Muscle of leg (tissue), 11 donors: ENCODE results near the gene GRM1. TPM values are rescaled to one million over a fixed set of nuclear protein-coding genes. Genes with fewer than 3 reads are reported as not detected.

Experiments
- DNase-seq: peaks from one replicate; pipeline ENCODE4 v3.0.0; 2013
- H3K27ac ChIP-seq: one replicate; pipeline ENCODE4 v1.5.1; 2013; ENCODE audit warnings: mild to moderate bottlenecking, low read length, control low read depth
- H3K27me3 ChIP-seq: one replicate; pipeline ENCODE4 v1.6.1; 2013; ENCODE audit warnings: low read length; ENCODE audit not compliant: control insufficient read depth, insufficient read depth
- H3K36me3 ChIP-seq: one replicate; pipeline ENCODE4 v1.6.1; 2013; ENCODE audit warnings: low read length; ENCODE audit not compliant: control insufficient read depth, insufficient read depth
- H3K4me1 ChIP-seq: one replicate; pipeline ENCODE4 v1.6.1; 2013; ENCODE audit warnings: low read length; ENCODE audit not compliant: control insufficient read depth, insufficient read depth
- H3K4me3 ChIP-seq: one replicate; pipeline ENCODE4 v1.5.1; 2013; ENCODE audit warnings: low read length, control low read depth
- H3K9me3 ChIP-seq: replicated peaks from 2 replicates; pipeline ENCODE4 v1.6.1; 2013; ENCODE audit warnings: low read depth, low read length; ENCODE audit not compliant: control insufficient read depth
- WGBS: methylation state at CpG from one replicate; pipeline ENCODE4 v1.1.5; 2013; ENCODE audit warnings: missing lambda C conversion rate; ENCODE audit not compliant: insufficient coverage; 5-methylcytosine and 5-hydroxymethylcytosine counted together
- polyA plus RNA-seq, 8 donors: library from polyadenylated mRNA; unstranded; fragments of 120-200 nt; gene quantifications; one replicate each; pipeline versions ENCODE4 v1.2.1 to v1.2.3, GENCODE V29; 2013; ENCODE audit warnings: inconsistent platforms in 1 of 8, low replicate concordance in 1 of 8; ENCODE audit not compliant: insufficient read length in 8 of 8, insufficient read depth in 1 of 8
- total RNA-seq: library from RNA; stranded (reverse); fragments of 120-200 nt; gene quantifications from one replicate; pipeline ENCODE4 v1.2.4, GENCODE V29; 2013

GRM1 gene
- total and polyA plus RNA-seq, 9 donors: 0.05 to 0.18 (median 0.09) TPM

- 73% methylated on average over 1 of the region's 1 CpG for WGBS
- no peak for DNase-seq
Measured at GRCh38 chr6:146287691-146288369, 259.0 kb downstream of the GRM1 start.

DNA sequence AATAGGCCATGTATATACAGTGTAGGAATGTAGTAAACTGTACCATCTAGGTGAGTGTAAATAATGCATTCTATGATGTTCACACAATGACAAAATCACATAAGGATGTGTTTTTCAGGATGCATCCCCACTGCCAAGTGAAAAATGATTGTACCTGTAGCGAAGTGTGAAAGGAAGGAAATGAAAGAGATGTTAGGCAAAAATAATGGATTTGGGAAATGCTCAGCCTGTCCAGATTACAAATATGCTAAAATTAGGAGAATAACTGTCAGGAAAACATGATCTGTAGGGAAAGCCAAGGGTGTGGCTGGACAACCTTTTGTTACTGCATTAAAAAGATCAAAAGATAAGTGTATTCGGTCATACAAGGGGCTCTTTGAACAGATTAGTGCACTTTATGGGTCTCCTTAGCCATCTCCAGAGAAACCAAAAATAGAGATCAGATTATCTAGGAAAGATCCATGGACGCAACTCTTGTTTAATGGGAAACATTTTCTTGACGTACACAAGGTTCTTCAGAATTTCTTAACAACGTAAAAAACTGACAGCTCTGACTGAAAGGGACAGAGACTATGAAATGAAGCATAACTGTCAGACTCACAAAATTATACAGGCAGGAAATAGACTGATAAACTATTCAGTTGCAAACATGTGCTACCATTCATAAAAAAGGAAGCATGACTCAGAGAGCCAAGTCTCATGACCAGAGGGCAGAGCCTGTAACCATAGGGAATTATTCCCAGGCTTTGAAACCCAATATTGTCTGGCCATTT, 261.1 kb downstream of the GRM1 start:
- no peak overlapping the region for H3K4me3 ChIP-seq
- no peak overlapping the region for H3K27ac ChIP-seq
- 90% methylated on average over 2 of the region's 5 CpGs for whole genome bisulfite sequencing
- H3K27me3 ChIP-seq: no peaks in the 10 kb centered on the region
- peak; percentile 53 for DNase-seq
- H3K9me3 ChIP-seq: no peaks in the 10 kb centered on the region
- H3K36me3 ChIP-seq: no peaks in the 10 kb centered on the region
- H3K4me1 ChIP-seq: no peaks in the 10 kb centered on the region

More at GRCh38 chr6:146287691-146288369, 259.0 kb downstream of the GRM1 start:
- no peak overlapping the region for H3K4me3 ChIP-seq
- H3K36me3 ChIP-seq: no peaks in the 10 kb centered on the region
- no peaks in the 10 kb centered on the region for H3K4me1 ChIP-seq
- no peaks in the 10 kb centered on the region for H3K27me3 ChIP-seq
- H3K9me3 ChIP-seq: no peaks in the 10 kb centered on the region
- H3K27ac ChIP-seq: no peak overlapping the region

GRCh38 chr6:146290589-146290901, 261.7 kb downstream of the GRM1 start:
- no peaks in the 10 kb centered on the region for H3K27me3 ChIP-seq
- H3K36me3 ChIP-seq: no peaks in the 10 kb centered on the region
- H3K4me3 ChIP-seq: no peak overlapping the region
- H3K9me3 ChIP-seq: no peaks in the 10 kb centered on the region
- no peak for DNase-seq
- H3K27ac ChIP-seq: no peak overlapping the region
- no CpG with 5 or more reads among the region's 2 CpGs for WGBS
- no peaks in the 10 kb centered on the region for H3K4me1 ChIP-seq

DNA sequence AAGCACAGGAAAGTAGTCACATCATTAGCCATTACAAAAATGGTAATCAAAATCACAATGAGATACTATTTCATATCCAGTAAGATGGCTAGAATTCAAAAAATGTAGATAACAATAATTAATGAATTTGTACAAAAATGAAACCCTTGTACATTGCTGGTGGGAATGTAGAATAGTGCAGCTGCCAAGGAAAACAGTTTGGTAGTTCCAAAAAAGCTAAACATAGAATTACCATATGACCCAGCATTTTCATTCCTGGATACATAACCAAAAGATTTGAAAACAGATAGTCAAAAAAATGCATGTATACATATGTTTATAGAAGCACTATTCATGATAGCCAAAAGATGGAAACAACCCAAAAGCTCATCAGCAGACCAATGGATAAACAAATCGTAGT, 263.6 kb downstream of the GRM1 start:
- H3K27me3 ChIP-seq: no peaks in the 10 kb centered on the region
- no peak for DNase-seq
- H3K4me3 ChIP-seq: no peak overlapping the region
- no CpG with 5 or more reads among the region's 1 CpG for WGBS
- H3K36me3 ChIP-seq: no peaks in the 10 kb centered on the region
- no peaks in the 10 kb centered on the region for H3K9me3 ChIP-seq
- no peaks in the 10 kb centered on the region for H3K4me1 ChIP-seq
- H3K27ac ChIP-seq: no peak overlapping the region

GRCh38 chr6:146295695-146296094, 266.8 kb downstream of the GRM1 start:
- no peak overlapping the region for H3K4me3 ChIP-seq
- no CpG with 5 or more reads among the region's 4 CpGs for WGBS
- no peaks in the 10 kb centered on the region for H3K36me3 ChIP-seq
- no peaks in the 10 kb centered on the region for H3K9me3 ChIP-seq
- H3K27me3 ChIP-seq: no peaks in the 10 kb centered on the region
- DNase-seq: no peak
- no peak overlapping the region for H3K27ac ChIP-seq
- no peaks in the 10 kb centered on the region for H3K4me1 ChIP-seq

GRCh38 chr6:146297815-146298214, 269.0 kb downstream of the GRM1 start:
- Histone ChIP-seq H3K27ac (no peak overlapping the region), H3K27me3 (no peaks in the 10 kb centered on the region), H3K9me3 (no peaks in the 10 kb centered on the region), H3K4me1 (no peaks in the 10 kb centered on the region), H3K4me3 (no peak overlapping the region), H3K36me3 (no peaks in the 10 kb centered on the region)
- no peak for DNase-seq

- Histone ChIP-seq H3K27ac (no peak overlapping the region), H3K36me3 (no peaks in the 10 kb centered on the region), H3K4me1 (no peaks in the 10 kb centered on the region), H3K9me3 (no peaks in the 10 kb centered on the region), H3K27me3 (no peaks in the 10 kb centered on the region), H3K4me3 (no peak overlapping the region)
- no peak for DNase-seq
- WGBS: 20% methylated on average over 2 of the region's 3 CpGs
Measured at GRCh38 chr6:146300521-146300920, 271.7 kb downstream of the GRM1 start.

DNA sequence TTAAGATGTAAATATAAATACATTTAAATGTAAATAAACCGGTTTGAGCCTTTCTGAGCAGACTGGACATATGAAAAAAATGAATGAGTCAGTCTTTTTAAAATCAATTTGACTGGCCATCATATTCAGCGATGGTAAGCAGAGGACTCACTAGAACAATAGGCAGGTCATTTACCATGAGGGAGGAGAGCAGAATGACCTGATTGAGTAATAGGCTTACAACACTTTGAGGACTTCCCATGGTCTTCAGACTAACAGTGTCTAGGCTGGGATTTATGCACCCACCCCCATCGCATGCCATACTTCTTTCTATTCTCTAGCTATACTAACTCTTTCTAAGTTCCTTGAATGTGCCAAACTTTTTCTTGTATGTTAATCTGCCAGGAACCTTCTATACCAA, 272.9 kb downstream of the GRM1 start:
- no peak for DNase-seq
- Histone ChIP-seq H3K27ac (no peak overlapping the region), H3K9me3 (no peaks in the 10 kb centered on the region), H3K27me3 (no peaks in the 10 kb centered on the region), H3K4me1 (no peaks in the 10 kb centered on the region), H3K36me3 (no peaks in the 10 kb centered on the region), H3K4me3 (no peak overlapping the region)
- 78% methylated on average over 1 of the region's 3 CpGs for WGBS

GRCh38 chr6:146302994-146303393, 274.1 kb downstream of the GRM1 start:
- no peak for DNase-seq
- H3K9me3 ChIP-seq: no peaks in the 10 kb centered on the region
- no peak overlapping the region for H3K27ac ChIP-seq
- H3K27me3 ChIP-seq: no peaks in the 10 kb centered on the region
- H3K4me3 ChIP-seq: no peak overlapping the region
- no peaks in the 10 kb centered on the region for H3K36me3 ChIP-seq
- H3K4me1 ChIP-seq: no peaks in the 10 kb centered on the region

GRCh38 chr6:146304181-146304580, 275.3 kb downstream of the GRM1 start:
- no CpG with 5 or more reads among the region's 3 CpGs for WGBS
- DNase-seq: no peak

More at GRCh38 chr6:146304181-146304580, 275.3 kb downstream of the GRM1 start:
- H3K27ac ChIP-seq: no peak overlapping the region
- no peaks in the 10 kb centered on the region for H3K9me3 ChIP-seq
- no peaks in the 10 kb centered on the region for H3K27me3 ChIP-seq
- no peaks in the 10 kb centered on the region for H3K36me3 ChIP-seq
- no peak overlapping the region for H3K4me3 ChIP-seq
- no peaks in the 10 kb centered on the region for H3K4me1 ChIP-seq
